Endothelial cell of umbilical vein (primary cell): Measurements from ENCODE around the gene DNAH1. TPM values are rescaled to one million over a fixed set of nuclear protein-coding genes. Genes with fewer than 3 reads are reported as not detected.

Experiments used
- BruUV-seq: library from RNA; stranded (reverse); fragments of 400-500 nt; replicated peaks from 2 replicates; lab custom pipeline; 2021; lab: Mats Ljungman, UMichigan
- CTCF ChIA-PET: fragments of 300-600, 350-600 bp; sonication (Branson Sonifier 250); formaldehyde crosslinking; loops from one replicate; lab custom pipeline; 2021; ENCODE audit warnings: antibody characterized with exemption, inconsistent platforms; lab: Charles Lee
- POLR2A ChIA-PET: fragments of 300-600, 350-600 bp; sonication (Branson Sonifier 250); formaldehyde crosslinking; loops from one replicate; lab custom pipeline; 2021; ENCODE audit warnings: antibody characterized with exemption, inconsistent platforms; lab: Charles Lee
- DNase-seq: peaks from one replicate; pipeline ENCODE4 v3.0.0-alpha.2; 2011; ENCODE audit warnings: low read depth, low spot score
- FAIRE-seq: peaks from 2 replicates; lab custom pipeline; 2011; peaks lifted over from hg19 to GRCh38; lab: Jason Lieb, UNC
- H2AFZ ChIP-seq: 2 replicates; pipeline ENCODE4 v1.6.0; 2012; ENCODE audit warnings: low read depth, low read length, control low read depth, inconsistent platforms
- H3K27ac ChIP-seq: 2 replicates; pipeline ENCODE4 v1.5.1; 2011; ENCODE audit warnings: low read depth, mild to moderate bottlenecking, control low read depth, low read length, moderate library complexity; ENCODE audit not compliant: insufficient read depth
- H3K27me3 ChIP-seq, 2 experiments: 2 replicates each; pipeline versions ENCODE4 v1.6.0 to v1.6.1; 2011; ENCODE audit warnings: low read length in 2 of 2, mixed read lengths in 1 of 2; ENCODE audit not compliant: control insufficient read depth in 2 of 2, insufficient read depth in 2 of 2
- H3K36me3 ChIP-seq, 2 experiments: 2 replicates in 1 of 2; 3 replicates in 1 of 2; pipeline ENCODE4 v1.5.1; 2011; ENCODE audit warnings: low read length in 2 of 2, mild to moderate bottlenecking in 1 of 2, moderate library complexity in 1 of 2; ENCODE audit not compliant: control insufficient read depth in 2 of 2, insufficient read depth in 2 of 2; ENCODE audit errors: extremely low read depth in 1 of 2
- H3K4me1 ChIP-seq: 3 replicates; pipeline ENCODE4 v1.5.1; 2011; ENCODE audit warnings: mild to moderate bottlenecking, low read length; ENCODE audit not compliant: control insufficient read depth, insufficient read depth; ENCODE audit errors: extremely low read depth
- H3K4me2 ChIP-seq: 2 replicates; pipeline ENCODE4 v1.6.1; 2011; ENCODE audit warnings: low read length, control low read depth, mixed read lengths; ENCODE audit not compliant: insufficient read depth
- H3K4me3 ChIP-seq, 3 experiments: fragments of 200-600 bp in 1 of 3; sonication (generic), shearing (Covaris generic) in 1 of 3; replicated peaks in 1 of 3; 2 replicates each; pipeline ENCODE4 v1.5.1; 2011 to 2016; ENCODE audit warnings: control low read depth in 3 of 3, low read length in 3 of 3, mild to moderate bottlenecking in 2 of 3, inconsistent platforms in 1 of 3, low read depth in 1 of 3, moderate library complexity in 1 of 3; ENCODE audit not compliant: insufficient read depth in 1 of 3
- H3K79me2 ChIP-seq: 2 replicates; pipeline ENCODE4 v1.6.0; 2012; ENCODE audit warnings: low read length, inconsistent platforms; ENCODE audit not compliant: control insufficient read depth, insufficient read depth
- H3K9ac ChIP-seq: replicated peaks from 2 replicates; pipeline ENCODE3; 2011; ENCODE audit warnings: low read length, control low read depth; ENCODE audit not compliant: insufficient read depth; ENCODE audit errors: extremely low read depth
- H3K9me1 ChIP-seq: replicated peaks from 3 replicates; pipeline ENCODE4 v1.6.0; 2011; ENCODE audit warnings: mild to moderate bottlenecking, low read length; ENCODE audit not compliant: control insufficient read depth, insufficient read depth; ENCODE audit errors: extremely low read depth
- H3K9me3 ChIP-seq: replicated peaks from 2 replicates; pipeline ENCODE4 v1.5.1; 2012; ENCODE audit warnings: low read length, inconsistent platforms; ENCODE audit not compliant: control insufficient read depth, insufficient read depth
- H4K20me1 ChIP-seq: replicated peaks from 2 replicates; pipeline ENCODE3; 2011; ENCODE audit warnings: mild to moderate bottlenecking, low read length; ENCODE audit not compliant: control insufficient read depth, insufficient read depth; ENCODE audit errors: extremely low read depth
- CTCF ChIP-seq, 2 donors: IDR thresholded peaks; 1 replicate in 1 of 2; 2 replicates in 1 of 2; pipeline ENCODE4 v1.5.1; 2011; ENCODE audit warnings: low read length in 2 of 2, mild to moderate bottlenecking in 2 of 2, moderate library complexity in 2 of 2, control low read depth in 1 of 2, inconsistent platforms in 1 of 2, low read depth in 1 of 2; ENCODE audit not compliant: insufficient read depth in 1 of 2; ENCODE audit errors: extremely low read depth in 1 of 2
- MAX ChIP-seq: IDR thresholded peaks from 2 replicates; pipeline ENCODE4 v1.6.1; 2011; ENCODE audit not compliant: insufficient read depth, insufficient read length
- POLR2A ChIP-seq: IDR thresholded peaks from 2 replicates; pipeline ENCODE4 v1.6.1; 2012; ENCODE audit warnings: low read depth, mild to moderate bottlenecking, control low read depth, low read length
- dilution Hi-C: fragments of 300-500 bp; cut with MboI; formaldehyde crosslinking; loops from one replicate; pipeline ENCODE4 v1.15.0; 2019; ENCODE audit warnings: low sequenced_read_pairs; ENCODE audit not compliant: extremely low pct_ligation_motif_present
- intact Hi-C: fragments of 100-400 bp; cut with micrococcal nuclease; formaldehyde crosslinking; loops from one replicate; pipeline ENCODE4 v1.10.0; 2022
- polyA plus RNA-seq, 4 experiments: library from polyadenylated mRNA; depleted of rRNA in 3 of 4; stranded (reverse) in 3 of 4; unstranded in 1 of 4; fragments of >200 nt; gene quantifications; 2 replicates each; pipeline versions ENCODE4 v1.2.1 to v1.2.3, GENCODE V29; 2011 to 2012; ENCODE audit warnings: missing spikeins in 1 of 4
- total RNA-seq: library from RNA; stranded (reverse); gene quantifications from 2 replicates; pipeline ENCODE4 v1.2.3, GENCODE V29; 2021

Gene DNAH1
- total and polyA plus RNA-seq, 2 donors (not counting 3 experiments of a cell fraction or from before 2014, with no cell fraction given): 5.8 to 6.0 TPM

- Histone ChIP-seq H3K4me3 (no peak overlapping the region), H3K4me2 (no peak overlapping the region), H3K4me1 (peaks cover 19% of the 10 kb centered on the region), H3K9me1 (no peaks in the 10 kb centered on the region), H3K27ac (peak overlapping the region; percentile 54), H3K79me2 (no peaks in the 10 kb centered on the region), H4K20me1 (no peaks in the 10 kb centered on the region), H3K9ac (no peak overlapping the region), H3K36me3 (no peaks in the 10 kb centered on the region), H3K9me3 (no peaks in the 10 kb centered on the region), H2AFZ (no peak overlapping the region), H3K27me3 (no peaks in the 10 kb centered on the region)
- DNase-seq (no peak), FAIRE-seq (no peak)
- TF ChIP-seq POLR2A: no peak
- POLR2A ChIA-PET: no interaction called here
- intact Hi-C loops (no loop called here), dilution Hi-C loops (no loop called here)
- no TSS peak for BruUV-seq
- CTCF ChIA-PET: interaction anchor here (2.9 kb wide), 1 partner anchor 25 kb away, joined by 8 read pairs; no protein-coding TSS in a partner anchor
These were observed 1.6 kb upstream of the DNAH1 start for GRCh38 chr3:52314489-52314888.

- TF ChIP-seq MAX (no peak), CTCF (IDR thresholded peaks at IDR 0.05; ENCODE audit: extremely low read depth in 1 of 2, insufficient read depth in 1 of 2, low read depth in 1 of 2, low read length in 2 of 2) (no peak), POLR2A (no peak)
- Histone ChIP-seq H3K27me3 (no peaks in the 10 kb centered on the region), H4K20me1 (no peaks in the 10 kb centered on the region), H3K79me2 (no peaks in the 10 kb centered on the region), H3K36me3 (no peaks in the 10 kb centered on the region), H3K27ac (no peak overlapping the region), H3K9ac (no peak overlapping the region), H3K4me3 (no peak overlapping the region), H3K9me3 (no peaks in the 10 kb centered on the region), H3K4me1 (peaks cover 19% of the 10 kb centered on the region), H2AFZ (no peak overlapping the region), H3K4me2 (no peak overlapping the region), H3K9me1 (no peaks in the 10 kb centered on the region)
- BruUV-seq: no TSS peak
- POLR2A ChIA-PET: no interaction called here
- FAIRE-seq: no peak
- dilution Hi-C loops (no loop called here), intact Hi-C loops (no loop called here)
- CTCF ChIA-PET: interaction anchor here (2.9 kb wide), 1 partner anchor 24 kb away, joined by 8 read pairs; no protein-coding TSS in a partner anchor
- no peak for DNase-seq
These were observed 1.1 kb upstream of the DNAH1 start for GRCh38 chr3:52315006-52315405.
